Stimulated activated naive CD4-positive, alpha-beta T cell treated with Interleukin-2 at 50 U/mL for 16 hours (primary cell): ENCODE results near the gene BMPR1B.
"Not testable (repeated sequence)": the region's sequence is repeated elsewhere in the genome, so short reads cannot be mapped to it uniquely, and the experiment has no call there.

Experiments used
- DNase-seq: peaks from one replicate; lab custom pipeline; 2025; lab: John Stamatoyannopoulos, UW

The BMPR1B gene

DNA sequence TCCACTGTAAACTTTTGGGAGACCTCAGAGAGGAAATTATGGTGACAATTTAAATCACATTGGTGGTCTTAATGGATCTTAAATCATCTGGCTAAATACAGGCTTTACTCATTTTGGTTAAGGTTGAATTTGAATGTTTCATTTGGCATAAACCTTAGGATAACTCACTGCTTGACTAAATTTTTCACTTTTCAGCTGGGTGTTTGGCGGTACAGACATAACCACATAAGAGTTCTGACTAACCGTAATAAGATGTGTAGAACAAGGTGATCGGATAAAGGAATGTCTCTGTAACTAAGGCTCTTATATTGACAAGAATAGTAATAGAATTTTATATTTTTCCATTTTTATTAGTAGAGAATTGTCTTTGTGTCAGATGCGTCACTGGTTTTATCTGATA is 281.0 kb downstream of the BMPR1B start:
- no peak for DNase-seq

DNA sequence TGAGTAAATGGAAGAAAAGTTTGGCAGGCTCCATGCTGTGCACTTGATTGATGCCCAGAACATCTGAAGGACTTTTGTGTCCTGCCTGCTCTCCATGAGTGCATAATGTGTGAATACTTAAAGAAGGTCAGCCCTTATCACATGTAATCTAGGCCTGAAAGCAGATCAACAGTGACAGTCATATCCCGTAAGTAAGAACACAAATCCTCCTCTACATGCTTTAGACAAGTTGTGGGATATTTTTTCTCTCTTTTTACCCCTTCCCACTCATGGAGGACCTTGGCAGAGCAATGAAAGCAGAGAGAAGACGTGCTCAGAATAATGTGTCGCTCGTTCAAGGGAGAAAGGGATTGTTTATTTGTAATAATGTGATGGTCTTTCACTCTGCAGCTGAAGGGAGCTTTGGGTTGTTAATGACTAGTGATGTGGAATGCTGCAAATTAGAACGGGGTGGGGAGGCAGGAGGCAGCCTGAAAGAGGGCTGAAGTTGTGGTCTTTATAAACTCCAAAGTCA is 286.6 kb downstream of the BMPR1B start:
- no peak for DNase-seq

DNA sequence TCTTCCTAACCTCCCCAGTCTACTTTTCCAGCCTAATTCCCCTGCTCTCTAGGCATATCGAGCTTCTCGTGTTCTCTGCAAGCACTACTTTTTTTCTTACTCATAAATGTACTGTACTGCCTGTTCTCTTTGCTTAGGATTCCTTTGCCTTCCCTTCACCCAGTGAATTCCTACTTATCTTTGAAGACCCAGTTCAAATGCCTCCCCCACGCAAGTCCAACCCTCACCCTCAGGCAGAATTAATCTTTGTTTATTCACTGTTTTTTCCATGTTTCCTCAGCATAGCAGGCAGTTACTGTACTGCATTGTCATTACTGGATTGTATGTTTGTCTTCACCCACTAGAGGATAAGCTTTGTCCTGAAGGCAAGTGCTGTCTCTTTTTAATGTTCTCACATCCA is 287.7 kb downstream of the BMPR1B start:
- no peak for DNase-seq

DNA sequence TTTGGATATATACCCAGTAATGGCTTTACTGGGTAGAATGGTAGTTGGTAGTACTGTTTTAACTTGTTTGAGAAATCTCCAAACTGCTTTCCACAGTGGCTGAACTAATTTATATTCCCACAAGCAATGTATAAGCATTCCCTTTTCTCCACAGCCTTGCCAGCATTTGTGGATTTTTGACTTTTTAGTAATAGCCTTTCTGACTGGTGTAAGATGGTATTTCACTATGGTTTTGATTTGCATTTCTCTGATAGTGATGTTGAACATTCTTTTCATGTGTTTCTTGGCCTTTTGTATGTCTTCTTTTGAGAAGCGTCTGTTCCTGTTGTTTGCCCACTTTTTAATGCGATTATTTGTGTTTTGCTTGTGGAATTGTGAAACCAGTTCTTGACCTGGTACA is 290.5 kb downstream of the BMPR1B start:
- DNase-seq = no peak

DNA sequence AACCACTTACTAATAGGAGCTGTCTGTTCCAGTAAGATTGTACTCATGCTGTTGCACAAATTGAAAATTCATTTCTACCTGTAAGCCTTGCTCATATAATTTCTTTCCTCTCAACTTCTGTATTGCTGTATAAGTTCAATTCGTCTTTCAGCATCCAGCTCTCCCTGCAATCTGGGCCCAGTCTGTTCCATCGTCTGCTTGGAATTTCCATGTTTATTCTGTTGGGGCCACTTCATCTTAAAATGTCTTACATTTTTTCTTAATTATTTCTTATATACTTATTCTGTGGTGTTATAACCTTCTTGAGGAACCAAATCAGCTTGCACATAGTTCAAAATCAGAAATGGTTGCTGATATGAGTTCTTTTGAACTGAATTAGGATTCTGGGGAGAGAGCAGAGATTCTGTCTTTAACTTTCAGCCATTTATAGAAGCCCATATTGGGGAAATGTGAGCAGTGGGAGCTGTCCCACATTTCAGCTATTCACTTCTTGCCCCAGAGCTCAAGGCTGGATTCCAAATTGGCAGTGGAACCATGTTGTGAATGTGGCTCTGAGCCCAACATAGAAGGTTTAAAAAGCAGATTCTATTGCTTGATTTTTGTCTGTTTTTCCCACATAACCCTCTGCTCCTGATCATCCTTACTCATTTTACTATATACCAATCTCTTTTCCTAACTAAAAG is 291.9 kb downstream of the BMPR1B start:
- no peak for DNase-seq

DNA sequence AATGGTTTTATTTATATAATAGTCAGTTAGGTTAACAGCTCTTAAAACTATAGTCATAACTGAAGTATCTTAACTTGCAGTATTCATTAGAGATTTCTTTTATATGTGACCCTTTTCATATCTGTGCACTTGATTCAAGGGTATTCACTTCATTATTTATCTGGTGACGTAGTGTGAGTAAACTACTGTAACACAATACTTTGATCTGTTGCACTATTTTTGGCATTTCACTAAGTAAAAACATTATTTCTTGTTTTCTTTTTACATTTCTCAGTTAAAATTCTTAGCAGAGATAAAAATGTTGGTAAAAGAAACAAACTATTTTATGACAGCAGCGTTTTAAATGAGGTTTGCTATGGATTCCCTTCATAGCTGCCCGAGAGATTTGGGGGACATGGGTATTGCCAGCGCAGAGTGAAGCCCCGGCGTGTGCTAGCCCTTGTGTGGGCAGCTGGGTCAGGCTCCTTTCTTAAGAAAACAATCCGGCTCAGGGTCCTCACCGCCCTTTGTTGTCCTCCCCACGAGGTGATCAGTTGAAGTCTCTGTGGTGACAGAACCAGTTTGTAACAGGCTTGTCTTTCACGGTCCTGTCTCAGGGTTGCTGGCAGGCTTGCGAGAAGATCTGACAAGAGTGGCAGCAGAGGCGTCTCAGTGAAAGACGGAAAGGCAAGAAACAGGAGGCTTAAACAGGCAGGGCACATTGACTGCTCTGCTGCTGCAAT is 293.4 kb downstream of the BMPR1B start:
- no peak for DNase-seq

DNA sequence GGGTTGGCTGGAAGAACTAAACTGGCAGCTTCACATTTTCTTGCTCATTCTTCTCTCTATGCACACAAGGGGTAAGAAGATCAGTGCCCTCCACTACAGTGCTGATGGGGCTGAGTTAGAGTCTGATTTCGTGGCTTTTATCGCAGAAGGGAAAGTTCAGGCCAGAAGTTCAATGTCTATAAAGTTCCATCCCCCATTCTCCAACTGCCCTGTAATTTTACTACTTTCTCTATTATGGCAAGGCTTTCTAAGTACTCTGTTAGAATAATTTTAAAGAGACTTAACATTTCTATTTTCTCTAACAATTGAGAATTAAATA is 293.9 kb downstream of the BMPR1B start:
- DNase-seq = no peak

DNA sequence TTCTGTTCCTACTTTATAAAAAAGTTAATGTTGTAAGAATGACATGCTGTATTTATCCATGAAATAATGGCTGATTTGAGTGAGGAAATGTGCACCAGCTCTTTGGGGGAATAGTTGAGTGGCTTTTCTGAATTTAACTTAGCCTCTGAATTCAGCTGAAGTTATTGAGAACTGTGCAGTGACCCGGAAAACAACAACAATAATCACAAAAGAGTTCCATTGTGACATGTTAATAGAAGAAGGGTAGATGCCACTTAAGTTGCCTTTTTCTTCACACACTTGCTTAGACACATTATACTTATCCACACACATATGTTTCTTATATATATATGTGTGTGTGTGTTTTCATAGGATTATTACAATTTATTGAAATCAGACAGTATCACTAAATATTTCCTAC is 301.2 kb downstream of the BMPR1B start:
- no peak for DNase-seq

DNA sequence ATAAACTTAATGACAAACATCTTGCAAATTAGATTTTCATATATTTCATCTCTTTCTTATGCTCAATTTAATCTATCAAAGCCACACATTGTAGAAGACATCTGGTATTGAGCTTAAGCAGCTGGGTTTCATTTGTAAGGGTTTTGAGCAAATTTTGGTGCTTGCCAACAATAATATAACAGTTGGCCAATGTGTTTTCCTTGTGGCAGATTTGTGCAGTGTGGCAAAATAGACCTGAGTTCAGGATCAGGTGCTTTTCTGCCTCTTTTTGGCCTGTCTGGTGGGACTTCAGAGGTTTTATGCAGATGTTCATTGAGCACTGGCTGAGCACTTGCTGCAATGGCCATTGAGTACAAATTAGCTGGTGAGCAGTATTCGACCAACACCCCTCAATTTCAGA is 301.9 kb downstream of the BMPR1B start:
- no peak for DNase-seq

DNA sequence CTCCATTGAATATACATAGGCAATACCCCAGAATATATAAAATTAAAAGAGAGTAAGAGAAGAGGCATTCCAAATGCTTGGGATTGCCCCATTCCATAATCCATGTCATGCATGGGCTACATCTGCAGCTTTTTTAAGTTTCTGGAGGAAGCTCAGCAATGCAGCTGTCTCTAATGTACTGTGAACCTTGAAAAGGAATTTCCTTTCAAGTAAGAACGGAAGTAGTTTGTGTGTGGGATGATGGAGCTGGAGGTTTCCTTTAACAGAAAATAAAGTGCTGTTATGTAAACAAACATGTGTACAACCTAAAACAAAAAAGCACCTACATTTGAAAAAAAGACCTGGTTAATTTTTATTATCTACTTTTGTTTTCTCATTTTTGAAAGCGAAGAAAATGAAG is 303.5 kb downstream of the BMPR1B start:
- no peak for DNase-seq

DNA sequence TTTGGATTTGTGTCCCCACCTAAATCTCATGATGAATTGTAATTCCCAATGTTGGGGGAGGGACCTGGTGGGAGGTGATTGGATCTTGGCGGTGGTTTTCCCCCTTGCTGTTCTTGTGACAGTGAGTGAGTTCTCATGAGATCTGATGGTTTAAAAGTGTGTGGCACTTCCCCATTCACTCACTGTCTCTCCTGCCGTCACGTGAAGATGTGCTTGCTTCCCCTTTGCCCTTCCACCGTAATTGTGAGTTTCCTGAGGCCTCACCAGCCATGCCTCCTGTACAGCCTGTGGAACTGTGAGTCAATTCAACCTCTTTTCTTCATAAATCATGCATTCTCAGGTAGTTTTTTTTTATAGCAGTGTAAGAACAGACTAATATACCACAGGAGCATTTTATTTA is 304.0 kb downstream of the BMPR1B start:
- not testable (repeated sequence) for DNase-seq

DNA sequence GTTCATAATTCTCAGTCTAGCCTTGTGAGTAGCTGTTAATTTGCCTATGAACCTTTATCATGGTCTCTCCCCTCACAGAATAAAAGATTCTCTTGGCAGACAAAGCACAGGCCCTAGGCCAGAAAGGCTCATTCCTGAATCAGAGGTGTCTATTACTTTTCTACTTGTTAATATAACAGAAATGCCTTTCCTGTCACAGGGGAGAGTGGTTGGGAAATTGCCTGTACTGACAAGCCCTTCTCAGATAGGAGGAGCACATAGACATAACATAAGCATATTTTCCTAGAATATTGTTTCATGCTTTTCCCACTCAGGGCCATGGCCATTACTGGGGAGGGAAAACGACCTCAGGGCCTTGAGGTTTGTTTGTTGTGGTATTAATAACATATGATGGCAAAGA is 308.3 kb downstream of the BMPR1B start:
- no peak for DNase-seq

DNA sequence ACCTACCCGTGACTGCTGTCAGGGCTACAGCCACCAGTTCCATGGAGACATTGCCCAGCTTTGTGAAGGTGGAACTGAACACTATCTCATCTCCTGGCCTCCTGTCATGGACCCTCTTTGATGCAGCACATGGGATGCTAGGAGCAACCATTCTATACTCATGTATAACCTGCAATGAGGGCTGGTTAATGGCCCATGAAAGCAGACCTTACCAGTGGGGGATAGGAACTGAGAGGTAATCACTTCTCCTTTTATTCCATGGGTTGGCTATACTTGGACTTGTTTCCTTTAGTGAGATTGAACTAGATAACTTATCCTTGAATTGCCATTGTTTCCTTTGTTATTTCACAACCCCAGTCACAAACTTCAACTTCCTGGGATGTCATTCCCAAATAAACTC is 310.6 kb downstream of the BMPR1B start:
- no peak for DNase-seq

DNA sequence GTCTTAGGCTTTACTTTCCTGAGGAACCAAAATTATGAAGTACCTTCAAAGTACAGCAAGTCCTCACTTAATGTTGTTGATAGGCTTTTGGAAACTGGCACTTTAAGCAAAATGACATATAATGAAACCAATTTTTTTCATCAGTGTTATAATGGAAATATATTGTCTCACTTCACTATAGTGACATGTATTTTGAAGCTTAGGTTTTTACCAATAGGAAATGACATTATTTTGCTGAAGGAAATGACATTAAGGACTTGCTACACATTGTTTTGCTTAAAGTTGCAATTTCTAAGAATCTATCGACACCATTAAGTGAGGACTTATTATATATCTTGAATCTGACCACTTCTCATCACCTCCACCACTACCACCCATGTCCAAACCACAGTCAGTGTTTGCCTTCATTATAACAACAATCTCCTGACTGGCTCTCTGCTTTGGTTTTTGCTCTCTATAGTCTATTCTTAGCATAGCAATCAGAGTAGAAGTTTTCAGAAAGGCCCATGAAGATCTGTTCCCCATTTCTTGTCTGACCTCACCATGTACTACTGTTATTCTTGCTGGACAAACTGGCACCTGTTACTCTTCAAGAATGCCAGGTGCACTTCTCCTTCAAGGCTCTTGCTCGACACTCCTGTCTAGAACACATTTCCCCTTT is 311.2 kb downstream of the BMPR1B start:
- DNase-seq = no peak

DNA sequence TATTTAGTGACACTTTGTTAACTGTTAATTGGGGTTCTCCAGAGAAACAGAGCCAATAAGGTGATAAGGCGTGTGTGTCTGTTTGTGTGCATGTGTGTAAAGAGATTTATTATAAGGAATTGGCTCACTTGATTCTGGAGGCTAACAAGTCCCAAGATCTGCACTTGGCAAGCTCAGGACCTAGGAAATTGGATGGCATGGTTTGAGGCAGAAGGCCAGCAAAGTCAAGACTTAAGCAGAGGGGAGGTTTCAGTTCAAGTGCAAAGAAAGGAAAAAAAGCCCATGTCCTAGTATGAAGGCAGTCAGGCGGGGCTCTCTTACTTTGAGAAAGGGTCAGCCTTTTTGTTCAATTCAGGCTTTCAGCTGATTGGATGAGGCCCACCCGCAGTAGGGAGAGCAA is 314.1 kb downstream of the BMPR1B start:
- DNase-seq = no peak

DNA sequence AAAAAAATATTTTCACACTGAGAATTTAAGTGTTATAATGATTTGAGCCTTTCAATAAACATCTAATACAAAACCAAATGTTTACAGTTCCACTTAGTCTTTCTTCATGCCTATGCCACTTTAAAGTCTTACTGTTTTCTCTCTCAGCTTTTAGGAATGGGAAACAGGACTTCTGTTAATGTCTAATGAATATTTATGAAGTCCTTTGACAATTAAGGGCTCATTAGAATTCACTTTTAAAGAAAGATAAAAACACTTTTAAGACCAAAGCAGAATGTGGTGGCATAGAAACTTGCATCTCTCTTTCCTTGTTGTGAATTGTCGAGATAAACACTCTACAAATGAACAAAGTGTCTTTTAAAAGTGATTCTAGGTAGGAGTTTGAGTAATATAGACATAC is 315.9 kb downstream of the BMPR1B start:
- DNase-seq = no peak

DNA sequence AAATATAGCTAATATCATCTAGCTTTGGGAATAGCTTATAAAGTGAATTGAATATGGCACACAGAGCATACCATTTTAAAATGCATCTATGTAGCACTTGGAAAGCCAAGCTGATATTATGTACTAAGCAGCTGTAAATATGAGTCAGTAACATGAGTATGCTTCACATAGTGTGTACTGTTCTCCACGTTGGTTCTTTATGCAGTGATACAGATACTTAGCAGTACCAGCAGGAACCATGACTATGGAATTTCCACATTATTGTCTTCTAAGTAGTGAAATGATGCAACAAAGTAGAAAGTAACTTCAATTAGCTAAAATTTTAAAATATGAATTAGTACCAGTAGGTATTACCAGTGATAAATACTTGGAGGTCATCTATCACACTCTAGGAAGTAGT is 320.1 kb downstream of the BMPR1B start:
- no peak for DNase-seq

DNA sequence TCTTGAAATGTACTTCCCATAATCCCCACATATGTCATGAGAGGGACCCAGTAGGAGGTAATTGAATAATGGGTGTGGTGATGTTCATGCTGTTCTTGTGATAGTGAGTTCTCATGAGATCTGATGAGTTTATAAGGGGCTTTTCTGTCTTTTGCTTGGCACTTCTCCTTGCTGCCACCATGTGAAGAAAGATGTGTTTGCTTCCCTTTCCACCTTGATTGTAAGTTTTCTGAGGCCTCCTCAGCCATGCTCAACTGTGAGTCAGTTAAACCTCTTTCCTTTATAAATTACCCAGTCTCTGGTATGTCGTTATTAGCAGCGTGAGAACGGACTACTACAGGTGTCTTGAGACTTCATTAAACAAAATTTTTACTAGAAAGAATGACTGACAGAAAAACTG is 323.2 kb downstream of the BMPR1B start:
- no peak for DNase-seq

DNA sequence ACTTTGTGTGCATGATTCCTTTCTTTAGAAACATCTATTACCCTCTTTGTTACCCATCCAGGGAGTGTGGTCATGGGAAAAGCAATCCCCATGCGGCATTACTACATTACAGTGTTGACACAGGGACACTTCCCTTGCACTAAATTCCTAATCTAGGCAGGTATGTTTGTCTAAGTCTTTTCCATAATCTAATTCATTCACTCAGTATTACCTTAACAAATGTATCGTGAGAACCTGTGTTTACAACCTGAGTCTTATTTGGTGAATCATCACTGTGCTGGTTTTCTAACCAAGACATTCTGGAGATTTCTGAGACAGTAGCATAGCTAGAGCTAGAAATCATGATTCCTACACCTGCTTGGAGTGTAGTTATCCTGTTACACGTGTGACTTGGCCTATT is 326.8 kb downstream of the BMPR1B start:
- DNase-seq = no peak

DNA sequence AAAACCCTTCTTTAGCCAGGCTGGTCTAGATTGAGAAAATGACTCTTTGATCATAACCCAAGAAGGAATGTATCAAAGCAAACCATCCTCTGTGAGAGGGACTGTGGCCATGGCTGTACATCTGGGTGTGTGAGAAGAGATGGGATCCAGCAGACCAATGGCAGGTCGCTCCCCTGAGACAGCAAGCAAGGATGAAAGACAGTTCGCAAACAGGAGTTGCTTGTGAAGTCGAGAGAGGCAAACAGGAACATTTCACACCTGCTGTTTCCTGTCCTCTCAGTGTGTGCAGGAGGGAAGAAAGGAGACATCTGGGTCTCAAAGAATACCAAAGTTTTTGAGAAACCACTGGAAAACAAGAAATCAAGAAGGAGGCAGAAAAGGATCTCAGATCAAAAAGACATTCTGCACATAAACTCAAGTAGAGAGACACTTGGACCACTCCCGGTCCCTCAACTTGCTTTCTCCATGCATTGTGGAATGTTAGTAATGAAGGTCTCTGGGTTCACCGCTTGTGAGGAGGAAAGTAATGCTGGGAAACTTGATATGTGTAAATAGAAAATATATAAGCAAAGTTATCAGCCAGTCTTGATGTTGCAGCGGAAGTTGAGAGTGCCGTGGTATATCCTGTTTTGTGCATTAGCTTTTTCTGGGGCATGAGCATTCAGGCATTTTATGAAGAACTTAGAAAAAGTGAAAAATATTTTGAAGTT is 327.5 kb downstream of the BMPR1B start:
- no peak for DNase-seq

DNA sequence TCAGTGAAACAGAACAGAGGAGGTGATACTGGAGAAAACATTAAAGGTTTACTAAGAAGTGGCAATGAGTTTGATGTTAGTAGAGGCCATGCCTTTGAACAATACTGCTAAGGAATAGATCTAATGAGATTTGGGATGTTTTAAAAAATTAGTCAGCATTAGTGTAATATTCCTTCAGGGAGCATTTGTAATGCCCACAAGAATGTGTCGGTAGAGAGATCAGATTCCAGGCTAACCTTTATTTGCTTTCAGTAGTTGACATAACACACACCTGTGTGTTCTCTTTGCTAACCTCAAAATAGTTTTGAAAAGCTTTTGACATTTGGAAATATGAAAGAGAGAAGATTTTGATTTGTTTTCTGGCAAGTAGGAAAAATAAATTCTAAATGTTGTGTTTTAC is 328.8 kb downstream of the BMPR1B start:
- DNase-seq = no peak

DNA sequence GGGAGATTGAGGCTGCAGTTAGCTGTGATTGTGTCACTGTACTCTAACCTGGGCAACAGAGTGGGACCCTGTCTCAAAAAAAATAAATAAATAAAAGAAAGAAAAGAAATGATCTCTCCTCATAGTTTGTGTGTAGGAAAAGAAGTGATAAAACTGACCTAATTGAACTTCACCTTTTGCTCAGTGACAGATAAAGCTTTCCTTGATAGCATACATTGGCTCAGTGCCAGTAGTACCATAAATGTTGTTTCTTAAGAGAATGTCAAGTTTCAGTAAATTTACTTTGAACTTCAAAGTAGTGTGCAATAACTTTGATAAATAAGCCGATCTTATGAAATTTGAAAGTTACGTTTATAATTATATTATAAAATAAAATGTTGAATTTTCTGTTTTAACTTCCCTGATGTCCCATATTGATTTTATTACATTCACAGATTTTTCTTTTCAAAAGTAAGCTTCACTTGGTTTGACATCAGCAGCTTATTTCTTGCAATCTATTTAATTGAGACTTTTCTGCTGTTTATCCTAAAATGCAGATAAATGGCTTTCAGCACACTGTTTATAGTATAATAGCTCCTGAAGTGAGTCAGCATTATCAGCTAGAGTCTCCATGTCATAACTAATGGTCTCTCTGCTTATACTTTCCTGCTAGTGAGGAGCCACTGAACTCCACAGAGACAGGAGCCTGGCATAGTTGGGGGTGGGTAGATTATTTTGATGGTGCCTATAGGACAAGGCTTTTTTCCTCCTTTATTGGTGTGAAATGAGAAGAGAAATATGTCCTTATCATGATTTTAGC is 330.1 kb downstream of the BMPR1B start:
- DNase-seq = no peak
